A549 (cell line): Measurements from ENCODE around the gene PDGFA. TPM values are rescaled to one million over a fixed set of nuclear protein-coding genes. Genes with fewer than 3 reads are reported as not detected.

Source experiments
- ATAC-seq, 2 experiments: fragments of 200-7000 bp in 1 of 2; fragments of >200 bp in 1 of 2; cut with Nextera tagmentation in 1 of 2; cut with Tn5 transposase in 1 of 2; 3 replicates each; pipeline versions ENCODE4 v1.8.0 to v1.9.1; 2018 to 2020; ENCODE audit warnings: mild to moderate bottlenecking in 1 of 2, moderate library complexity in 1 of 2
- CTCF ChIA-PET: fragments of 300-600 bp; sonication (Branson Sonifier 250); formaldehyde crosslinking; extraction: SDS; loops from one replicate; lab custom pipeline; 2021; ENCODE audit warnings: antibody characterized with exemption, inconsistent platforms; lab: Yijun Ruan, JAX
- POLR2A ChIA-PET: fragments of 350-600 bp; formaldehyde crosslinking; extraction: SDS; loops from one replicate; lab custom pipeline; 2021; ENCODE audit warnings: antibody characterized with exemption, inconsistent platforms; lab: Yijun Ruan, JAX
- DNase-seq, 2 experiments: peaks; one replicate each; pipeline versions ENCODE4 v3.0.0 to v3.0.0-alpha.2; 2011 to 2016; ENCODE audit warnings: low read depth in 1 of 2, low spot score in 1 of 2
- FAIRE-seq: peaks from 2 replicates; lab custom pipeline; 2011; peaks lifted over from hg19 to GRCh38; lab: Jason Lieb, UNC
- H3K27ac ChIP-seq, 2 experiments: fragments of >200 bp; sonication (Bioruptor Twin); formaldehyde crosslinking; 3 replicates each; pipeline ENCODE4 v1.5.1; 2016 to 2017
- H3K4me1 ChIP-seq: fragments of >200 bp; sonication (Bioruptor Twin); formaldehyde crosslinking; 3 replicates; pipeline ENCODE4 v1.6.1; 2016
- H3K4me2 ChIP-seq: fragments of >200 bp; sonication (Bioruptor Twin); formaldehyde crosslinking; 3 replicates; pipeline ENCODE4 v1.6.1; 2016
- H3K4me3 ChIP-seq: fragments of >200 bp; sonication (Bioruptor Twin); formaldehyde crosslinking; 3 replicates; pipeline ENCODE4 v1.5.1; 2016
- H3K9me3 ChIP-seq: fragments of >200 bp; sonication (Bioruptor Twin); formaldehyde crosslinking; 3 replicates; pipeline ENCODE4 v1.6.1; 2016
- BHLHE40 ChIP-seq: IDR thresholded peaks from 2 replicates; pipeline ENCODE4 v1.6.1; 2012; ENCODE audit warnings: low read depth, low read length, inconsistent platforms
- CBX2 ChIP-seq: fragments of 200-600 bp; sonication (generic); IDR thresholded peaks from 2 replicates; pipeline ENCODE4 v1.6.1; 2016; ENCODE audit warnings: low read depth, mild to moderate bottlenecking, borderline replicate concordance
- CEBPB ChIP-seq, 2 experiments: fragments of >200 bp in 1 of 2; sonication (Bioruptor Twin) in 1 of 2; formaldehyde crosslinking in 1 of 2; IDR thresholded peaks; 2 replicates each; pipeline ENCODE4 v1.6.1; 2012 to 2016
- CHD2 ChIP-seq: fragments of 150-350 bp; IDR thresholded peaks from 2 replicates; pipeline ENCODE4 v1.6.1; 2014; ENCODE audit warnings: low read length; ENCODE audit not compliant: partially characterized antibody
- CTCF ChIP-seq: fragments of >200 bp; sonication (Bioruptor Twin); formaldehyde crosslinking; IDR thresholded peaks from 3 replicates; pipeline ENCODE4 v1.5.1; 2016
- E2F6 ChIP-seq: IDR thresholded peaks from 2 replicates; pipeline ENCODE4 v1.6.1; 2012; ENCODE audit warnings: low read depth, borderline replicate concordance
- ESRRA ChIP-seq: fragments of 150-350 bp; IDR thresholded peaks from 2 replicates; pipeline ENCODE4 v1.6.1; 2014; ENCODE audit warnings: mild to moderate bottlenecking, low read length, borderline replicate concordance
- HDAC2 ChIP-seq: fragments of 200-600 bp; sonication (generic); IDR thresholded peaks from 2 replicates; pipeline ENCODE4 v1.6.1; 2016
- HES2 ChIP-seq: fragments of >200 bp; sonication (Bioruptor Twin); formaldehyde crosslinking; IDR thresholded peaks from 2 replicates; pipeline ENCODE4 v1.6.1; 2016
- HMGXB4 ChIP-seq: fragments of 250-450 bp; sonication (Bioruptor Pico); IDR thresholded peaks from 2 replicates; pipeline ENCODE4 v1.5.0; 2021; ENCODE audit warnings: mild to moderate bottlenecking, moderate library complexity, borderline replicate concordance
- HOXB13 ChIP-seq: fragments of 250-450 bp; sonication (Bioruptor Pico); IDR thresholded peaks from 2 replicates; pipeline ENCODE4 v1.5.0; 2020; ENCODE audit warnings: low read depth, mild to moderate bottlenecking, moderate library complexity
- HOXB5 ChIP-seq: fragments of 250-450 bp; sonication (Bioruptor Pico); IDR thresholded peaks from 2 replicates; pipeline ENCODE4 v1.5.0; 2020; ENCODE audit warnings: mild to moderate bottlenecking, moderate library complexity
- KDM5A ChIP-seq: fragments of 200-600 bp; sonication (generic); IDR thresholded peaks from 2 replicates; pipeline ENCODE4 v1.6.1; 2016; ENCODE audit warnings: antibody characterized with exemption, mild to moderate bottlenecking
- MAFK ChIP-seq: fragments of 450-650 bp; IDR thresholded peaks from 2 replicates; pipeline ENCODE4 v1.6.1; 2014; ENCODE audit not compliant: partially characterized antibody
- NFE2L2 ChIP-seq: fragments of 150-350 bp; conservative IDR thresholded peaks from 2 replicates; pipeline ENCODE4 v1.6.1; 2014; ENCODE audit warnings: low read length
- NPAS2 ChIP-seq: fragments of 250-450 bp; sonication (Bioruptor Pico); IDR thresholded peaks from 2 replicates; pipeline ENCODE4 v1.8.0; 2022; ENCODE audit warnings: mild to moderate bottlenecking, moderate library complexity, borderline replicate concordance
- NR3C1 ChIP-seq: fragments of >200 bp; sonication (Bioruptor Twin); formaldehyde crosslinking; IDR thresholded peaks from 3 replicates; pipeline ENCODE4 v1.6.1; 2017
- PBX3 ChIP-seq: IDR thresholded peaks from 2 replicates; pipeline ENCODE4 v1.6.1; 2012
- POLR2A ChIP-seq: IDR thresholded peaks from 2 replicates; pipeline ENCODE4 v1.6.1; 2012; ENCODE audit warnings: mild to moderate bottlenecking, low read length
- POLR2AphosphoS2 ChIP-seq: conservative IDR thresholded peaks from 2 replicates; pipeline ENCODE4 v1.6.1; 2012; ENCODE audit warnings: low read length, improper control_type of control experiment, inconsistent platforms
- RARB ChIP-seq: fragments of 250-450 bp; sonication (Bioruptor Pico); IDR thresholded peaks from 2 replicates; pipeline ENCODE4 v1.8.0; 2021; ENCODE audit warnings: mild to moderate bottlenecking, moderate library complexity
- REST ChIP-seq: fragments of 200-600 bp; sonication (generic); IDR thresholded peaks from 2 replicates; pipeline ENCODE4 v1.6.1; 2016; ENCODE audit warnings: antibody characterized with exemption, mild to moderate bottlenecking, moderate library complexity
- SMC3 ChIP-seq: fragments of >200 bp; sonication (Bioruptor Twin); formaldehyde crosslinking; IDR thresholded peaks from 3 replicates; pipeline ENCODE4 v1.6.1; 2018; ENCODE audit warnings: inconsistent platforms
- SREBF2 ChIP-seq: fragments of 450-650 bp; IDR thresholded peaks from 2 replicates; pipeline ENCODE4 v1.6.1; 2014; ENCODE audit warnings: mild to moderate bottlenecking, moderate library complexity
- TP53 ChIP-seq: fragments of 250-450 bp; sonication (Bioruptor Pico); IDR thresholded peaks from 2 replicates; pipeline ENCODE4 v1.5.0; 2021; ENCODE audit warnings: mild to moderate bottlenecking, moderate library complexity
- ZC3H11A ChIP-seq: fragments of 450-650 bp; IDR thresholded peaks from 2 replicates; pipeline ENCODE4 v1.6.1; 2014; ENCODE audit warnings: antibody characterized with exemption, mild to moderate bottlenecking
- ZFP36 ChIP-seq: fragments of 450-650 bp; IDR thresholded peaks from 2 replicates; pipeline ENCODE4 v1.6.1; 2014; ENCODE audit warnings: borderline replicate concordance; ENCODE audit not compliant: partially characterized antibody
- ZNF302 ChIP-seq: fragments of 250-450 bp; sonication (Bioruptor Pico); IDR thresholded peaks from 2 replicates; pipeline ENCODE4 v1.9.0; 2021; ENCODE audit warnings: inconsistent platforms, mild to moderate bottlenecking, moderate library complexity
- WGBS: methylation state at CpG from one replicate; pipeline ENCODE4 v1.1.6; 2017; ENCODE audit errors: missing lambda C conversion rate; 5-methylcytosine and 5-hydroxymethylcytosine counted together
- polyA plus RNA-seq, 4 experiments: library from polyadenylated mRNA; depleted of rRNA in 3 of 4; stranded (reverse); fragments of >200 nt; fragmentation: RNase III in 1 of 4; extraction: RNeasy Plus Mini Kit Qiagen cat#74134 plus additional on column Dnase treatment in 1 of 4; gene quantifications; 2 replicates in 3 of 4; 3 replicates in 1 of 4; pipeline ENCODE4 v1.2.3, GENCODE V29; 2011 to 2017

Gene PDGFA
- polyA plus RNA-seq, 2 of the 4 experiments (the other 2 are of a cell fraction), result 12.8 to 14.9 TPM

GRCh38 chr7:513521-514166 lies 6.0 kb downstream of the PDGFA start:
- Histone ChIP-seq H3K4me2 (no peak overlapping the region), H3K9me3 (no peaks in the 10 kb centered on the region), H3K27ac (no peak overlapping the region), H3K4me1 (peaks cover 18% of the 10 kb centered on the region), H3K4me3 (no peak overlapping the region)
- ChIA-PET CTCF (interaction anchor here (1.0 to 2.0 kb wide), 4 partner anchors 10 to 181 kb away, joined by 3 to 5 read pairs (median 4); no protein-coding TSS in a partner anchor), POLR2A (no interaction called here)
- no peak for DNase-seq
- TF ChIP-seq CEBPB (IDR thresholded peaks at IDR 0.05) (no peak), KDM5A (no peak), ZFP36 (no peak), HOXB5 (no peak), CBX2 (no peak), NPAS2 (CRISPR knock-in tag) (no peak), PBX3 (no peak), POLR2AphosphoS2 (no peak), ZC3H11A (no peak), HOXB13 (CRISPR knock-in tag) (no peak), HDAC2 (no peak), ESRRA (no peak), RARB (CRISPR knock-in tag) (no peak), SREBF2 (no peak), ZNF302 (no peak), NFE2L2 (no peak)
- no peak for FAIRE-seq
- ATAC-seq, result no peak
- WGBS, result 88% methylated on average over 16 of the region's 20 CpGs

- no peak overlapping the region for H3K4me2 ChIP-seq
- TF ChIP-seq BHLHE40 (no peak), SMC3 (no peak), MAFK (no peak), HES2 (no peak), CHD2 (no peak), POLR2A (no peak), TP53 (CRISPR knock-in tag) (no peak), E2F6 (no peak), NR3C1 (no peak), CBX2 (no peak), HOXB13 (CRISPR knock-in tag) (no peak), REST (no peak), ZNF302 (no peak), HMGXB4 (CRISPR knock-in tag) (no peak), CTCF (no peak), NFE2L2 (no peak)
- no peaks in the 10 kb centered on the region for H3K9me3 ChIP-seq
- FAIRE-seq, result no peak
- no peak for DNase-seq
- ChIA-PET CTCF (interaction anchor here (1.0 to 2.0 kb wide), 4 partner anchors 25 to 180 kb away, joined by 3 to 5 read pairs (median 4); no protein-coding TSS in a partner anchor), POLR2A (no interaction called here)
- WGBS, result 92% methylated on average over 28 of the region's 32 CpGs
- H3K4me1 ChIP-seq, result peaks cover 18% of the 10 kb centered on the region
- no peak overlapping the region for H3K4me3 ChIP-seq
- no peak for ATAC-seq
- no peak overlapping the region for H3K27ac ChIP-seq
Measured at GRCh38 chr7:512541-513311, 6.9 kb downstream of the PDGFA start.
